GM19463 (cell line): Measurements from ENCODE around the gene SCN3A.

Source experiments
- ATAC-seq: cut with Tn5 transposase; IDR thresholded peaks from one replicate; pipeline ENCODE4 v1.9.1; 2021; ENCODE audit warnings: mild to moderate bottlenecking, moderate library complexity; ENCODE audit not compliant: unreplicated experiment

The SCN3A gene

DNA sequence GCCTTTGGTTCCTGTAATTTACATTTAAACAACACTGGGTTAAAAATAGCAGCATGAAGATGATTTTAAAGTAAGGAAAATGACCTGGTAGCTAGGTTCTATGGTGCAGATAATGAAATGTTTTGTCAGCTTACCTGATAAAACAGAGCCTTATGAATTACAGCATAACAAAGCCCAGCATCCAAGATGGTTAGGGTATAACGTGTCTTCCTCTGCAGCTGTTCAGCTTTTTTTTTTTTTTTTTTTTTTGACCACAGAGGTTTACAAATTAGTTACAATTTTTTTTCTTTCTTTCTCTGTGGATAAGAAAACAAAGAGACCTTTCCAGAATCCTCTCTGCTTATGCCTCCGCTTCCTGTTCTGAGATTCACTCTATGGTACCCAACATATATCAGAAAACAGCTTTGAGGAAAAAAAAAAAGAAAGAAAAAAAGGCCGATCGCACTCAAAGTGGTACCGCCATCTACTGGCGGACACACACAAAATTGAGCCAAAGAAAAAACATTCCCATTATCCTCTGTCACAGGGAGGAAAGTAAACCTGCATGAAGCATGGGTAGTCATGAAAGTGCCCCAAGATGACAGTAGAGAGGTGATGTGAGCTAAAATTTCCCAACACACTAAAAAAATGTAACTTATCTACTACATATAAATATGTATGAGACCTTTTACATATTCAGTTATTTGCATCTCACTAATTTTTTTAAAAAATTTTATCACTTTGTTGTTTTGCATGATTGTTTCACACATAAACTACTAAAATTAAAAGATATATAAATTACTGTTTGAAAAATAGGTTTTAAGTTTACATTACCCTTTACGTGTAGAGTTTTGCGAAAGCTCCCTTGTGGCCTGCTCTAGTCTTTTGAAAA, at the start of gene SCN3A:
Gene SCN3A, minus strand, starts transcription at position 362 of the 871 bp plus-strand sequence. CDS start 27,656 bp downstream, outside the sequence.
- ATAC-seq = no peak

- no peak for ATAC-seq
These were observed 49.3 kb upstream of the SCN3A start for GRCh38 chr2:165253178-165253577.

- ATAC-seq = no peak
These were observed 47.5 kb upstream of the SCN3A start for GRCh38 chr2:165251366-165251765.

- ATAC-seq = no peak
These were observed 44.4 kb upstream of the SCN3A start for GRCh38 chr2:165248238-165248637.

DNA sequence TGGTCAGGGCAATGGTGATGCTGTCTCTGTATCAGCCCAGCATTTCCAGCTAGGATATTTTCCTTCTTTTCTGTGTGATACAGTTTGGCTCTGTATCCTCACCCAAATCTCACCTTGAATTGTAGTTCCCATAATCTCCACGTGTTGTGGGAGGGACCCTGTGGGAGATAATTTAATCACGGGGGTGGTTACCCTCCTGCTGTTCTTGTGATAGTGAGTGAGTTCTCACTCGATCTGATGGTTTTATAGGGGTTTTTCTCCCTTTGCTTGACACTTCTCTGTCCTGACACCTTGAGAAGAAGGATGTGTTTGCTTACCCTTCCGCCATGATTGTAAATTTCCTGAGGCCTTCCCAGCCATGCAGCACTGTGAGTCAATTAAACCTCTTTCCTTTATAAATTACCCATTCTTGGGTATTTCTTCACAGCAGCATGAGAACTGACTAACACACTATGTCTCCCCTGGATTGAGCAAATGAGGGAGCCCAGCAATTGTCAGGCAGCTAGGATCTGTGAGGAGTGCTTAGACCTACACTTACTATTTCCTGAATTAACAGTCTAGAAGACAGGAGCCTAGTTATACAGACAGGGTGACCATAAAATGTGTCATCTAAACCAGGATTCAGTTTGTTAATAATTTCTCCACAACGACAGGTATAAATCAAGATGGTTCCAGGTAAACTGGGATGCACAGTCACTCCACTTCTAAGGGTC, 41.4 kb upstream of the SCN3A start:
- ATAC-seq = no peak

DNA sequence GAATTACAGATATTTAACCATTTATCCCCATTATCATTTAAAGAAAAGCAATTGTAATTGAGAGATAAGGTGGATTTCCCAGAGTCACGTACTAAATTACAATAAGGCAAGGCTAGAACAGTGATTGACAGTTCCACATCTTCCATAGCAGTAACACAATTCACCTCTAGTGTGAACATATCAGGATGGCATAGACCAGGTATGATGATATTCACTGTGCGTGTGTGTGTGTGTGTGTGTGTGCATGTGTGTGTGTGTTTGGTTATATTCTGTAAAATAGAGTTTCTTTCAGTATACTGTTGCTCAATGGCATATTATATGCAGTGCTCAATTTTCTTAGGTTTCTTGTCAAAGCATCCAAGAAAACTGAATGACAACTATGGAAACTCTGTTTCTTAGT, 37.1 kb upstream of the SCN3A start:
- no peak for ATAC-seq

DNA sequence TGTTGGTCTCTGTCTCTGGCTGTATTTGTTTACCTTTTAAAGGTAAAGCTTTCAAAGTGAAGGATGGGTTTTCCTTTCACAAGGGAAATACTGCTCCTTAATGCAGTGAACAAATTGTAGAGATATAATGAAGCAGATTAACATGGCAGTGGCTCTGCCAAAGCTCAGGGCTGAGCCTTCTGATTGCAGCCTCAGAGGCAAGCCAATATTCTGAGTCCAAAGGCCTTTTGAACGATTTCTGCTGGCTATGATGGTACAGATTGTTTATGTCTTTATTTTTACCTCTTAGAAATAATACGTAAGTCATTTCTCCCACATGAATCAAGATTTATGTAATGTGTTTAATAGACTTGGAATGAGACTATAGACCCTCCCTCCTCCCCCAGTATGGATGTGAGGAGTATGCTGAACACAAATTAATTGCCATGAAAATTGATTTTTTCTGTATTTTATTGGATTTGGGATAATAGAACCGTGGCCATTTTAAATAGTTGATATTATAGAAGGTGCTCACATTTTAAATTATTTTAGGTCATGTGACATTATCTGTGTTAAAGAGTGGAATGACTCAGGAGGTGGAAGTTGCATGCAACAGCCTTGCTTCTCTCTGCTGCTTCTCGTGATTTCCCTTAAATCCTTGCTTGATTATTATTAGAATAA, 36.1 kb upstream of the SCN3A start:
- ATAC-seq = no peak

GRCh38 chr2:165239230-165239629, 35.4 kb upstream of the SCN3A start, which contains the start of gene SCN2A:
Gene SCN2A, plus strand, starts transcription at chr2:165239414. Its CDS starts 56,410 bp downstream, at chr2:165295824.
- ATAC-seq = peak; percentile 59

- ATAC-seq = no peak
These were observed 34.4 kb upstream of the SCN3A start for GRCh38 chr2:165238295-165238694.

GRCh38 chr2:165237056-165237455, 33.2 kb upstream of the SCN3A start:
- ATAC-seq = no peak

DNA sequence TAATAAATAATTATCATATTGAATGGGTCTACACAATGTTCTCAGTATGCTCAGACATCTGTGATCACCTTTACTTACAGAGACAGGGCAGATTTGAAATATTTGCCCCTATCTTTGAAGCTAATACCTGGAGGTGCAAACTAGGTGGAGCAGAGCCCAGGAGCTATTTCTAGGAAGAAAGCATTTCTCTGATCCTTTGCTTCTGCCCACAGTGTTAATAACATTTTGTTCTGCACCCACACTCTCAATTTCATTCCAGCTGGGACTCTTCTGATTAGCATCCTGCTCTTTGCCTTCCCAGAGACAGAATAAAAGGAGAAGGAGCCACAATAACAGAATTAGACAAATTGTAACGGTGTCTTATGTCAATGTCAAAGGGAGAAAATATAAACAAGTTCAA, 23.7 kb upstream of the SCN3A start:
- ATAC-seq = no peak

DNA sequence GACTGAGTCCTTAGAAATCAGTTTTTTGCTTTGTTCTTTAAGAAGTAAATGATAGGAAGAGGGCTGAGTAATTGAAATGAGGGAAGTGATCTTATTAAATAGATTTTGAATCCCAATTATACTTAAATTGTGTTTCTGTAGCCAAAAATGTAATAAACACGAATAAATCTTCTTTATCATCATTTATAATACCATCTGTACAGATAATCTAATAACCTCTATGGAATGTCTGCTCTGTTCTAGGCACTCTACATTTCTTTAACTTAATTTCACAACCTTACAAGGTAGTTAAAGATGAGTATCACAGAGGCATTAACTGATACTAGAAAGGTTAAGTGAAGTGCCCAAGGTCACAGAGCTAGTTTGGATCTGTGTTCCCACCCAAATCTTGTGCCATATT, 21.1 kb upstream of the SCN3A start:
- ATAC-seq = no peak

- ATAC-seq = no peak
These were observed 15.6 kb upstream of the SCN3A start for GRCh38 chr2:165219481-165219880.

- ATAC-seq = no peak
These were observed 10.2 kb upstream of the SCN3A start for GRCh38 chr2:165214093-165214492.

- ATAC-seq = no peak
These were observed 4.2 kb upstream of the SCN3A start for GRCh38 chr2:165208094-165208493.

DNA sequence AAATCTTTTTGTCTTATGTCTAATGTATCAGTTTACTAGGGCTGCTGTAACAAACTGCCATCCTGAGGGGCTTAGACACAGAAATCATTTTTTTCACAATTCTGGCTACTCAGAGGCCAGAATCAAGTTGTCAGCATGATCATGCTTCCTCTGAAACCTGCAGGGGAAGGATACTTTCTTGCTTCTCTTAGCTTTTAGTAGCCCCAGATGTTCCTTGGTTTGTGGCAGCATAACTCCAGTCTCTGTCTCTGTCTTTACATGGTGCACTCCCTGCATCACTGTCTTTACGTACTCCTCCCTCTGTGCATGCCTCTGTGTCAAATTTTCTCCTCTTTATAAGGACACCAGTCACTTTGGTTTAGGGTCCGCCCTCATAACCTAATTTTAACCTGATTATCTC, 2.0 kb upstream of the SCN3A start:
- ATAC-seq = no peak

GRCh38 chr2:165202239-165202638, 1.6 kb downstream of the SCN3A start:
- ATAC-seq = no peak

- ATAC-seq = no peak
These were observed 5.7 kb downstream of the SCN3A start for GRCh38 chr2:165198181-165198580.

DNA sequence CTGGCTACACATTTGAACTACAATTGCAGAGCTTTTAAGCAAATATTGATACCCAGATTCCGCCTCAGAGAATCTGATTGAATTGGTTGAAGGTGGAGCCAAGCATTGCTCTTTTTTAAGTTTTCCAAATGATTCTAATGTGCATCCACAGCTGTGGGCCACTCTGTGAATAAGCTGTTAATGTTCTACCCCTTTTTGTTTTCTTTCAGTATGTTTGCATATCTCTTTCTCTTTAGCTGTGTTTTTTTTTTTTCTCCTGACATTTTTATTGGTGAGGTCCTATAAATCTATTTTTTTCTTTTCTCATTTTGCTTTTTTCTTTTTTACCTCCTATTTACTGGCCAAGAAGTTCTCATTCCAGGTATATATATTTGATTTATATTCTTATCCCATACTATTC, 6.5 kb downstream of the SCN3A start:
- ATAC-seq = no peak

GRCh38 chr2:165196411-165196810, 7.4 kb downstream of the SCN3A start:
- no peak for ATAC-seq

DNA sequence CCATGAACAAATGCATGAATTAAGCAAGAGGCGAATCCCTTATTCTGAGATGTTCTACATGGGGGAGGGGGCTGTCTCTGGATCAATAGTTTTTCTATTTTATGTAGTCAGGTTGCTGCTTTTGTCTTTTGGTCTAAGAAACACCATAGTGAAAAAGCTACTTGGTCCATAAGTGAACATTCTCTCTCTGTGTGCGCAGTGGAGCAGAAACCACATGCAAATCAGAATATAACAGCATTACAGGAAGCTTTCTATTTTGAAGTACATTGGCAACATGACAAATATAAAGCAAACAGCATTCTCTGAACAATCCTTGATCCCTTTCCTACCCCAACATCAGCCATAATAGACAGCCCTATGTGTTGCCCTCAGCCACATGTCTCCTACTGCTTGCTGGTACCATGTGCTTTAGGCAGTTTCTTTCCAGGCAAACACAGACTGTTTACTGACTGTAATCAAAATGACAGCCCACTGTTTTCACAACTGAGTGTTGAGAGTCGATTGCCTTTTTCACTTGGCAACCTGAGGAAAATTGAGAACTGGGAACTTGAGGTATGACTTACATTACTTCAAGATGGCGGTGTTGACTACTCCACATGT, 10.6 kb downstream of the SCN3A start:
- ATAC-seq = peak; percentile 92
